Hepatocyte (in vitro differentiated cells): Measurements from ENCODE around the gene KPNA3. TPM values are rescaled to one million over a fixed set of nuclear protein-coding genes. Genes with fewer than 3 reads are reported as not detected.
A peak's percentile ranks its signal among the peaks of the same experiment; 100 is the strongest.

ENCODE experiments used
- DNase-seq: peaks from one replicate; pipeline ENCODE4 v3.0.0-alpha.2; 2016; ENCODE audit warnings: low spot score
- H2AFZ ChIP-seq: fragments of 200-600 bp; sonication (generic); 2 replicates; pipeline ENCODE4 v1.6.0; 2016; ENCODE audit warnings: antibody characterized with exemption, mild to moderate bottlenecking
- H3K27ac ChIP-seq: fragments of 200-600 bp; sonication (generic); 2 replicates; pipeline ENCODE4 v1.5.1; 2016; ENCODE audit warnings: mild to moderate bottlenecking
- H3K27me3 ChIP-seq: fragments of 200-600 bp; sonication (generic); 2 replicates; pipeline ENCODE4 v1.6.1; 2016
- H3K36me3 ChIP-seq: fragments of 200-600 bp; sonication (generic); replicated peaks from 2 replicates; pipeline ENCODE4 v1.5.1; 2016; ENCODE audit warnings: low read depth; ENCODE audit not compliant: insufficient read depth
- H3K4me1 ChIP-seq: fragments of 200-600 bp; sonication (generic); 2 replicates; pipeline ENCODE4 v1.5.1; 2016; ENCODE audit warnings: mild to moderate bottlenecking, moderate library complexity; ENCODE audit not compliant: insufficient read depth
- H3K4me2 ChIP-seq: fragments of 200-600 bp; sonication (generic); 2 replicates; pipeline ENCODE4 v1.6.0; 2016
- H3K4me3 ChIP-seq: fragments of 200-600 bp; sonication (generic); 2 replicates; pipeline ENCODE4 v1.5.1; 2016; ENCODE audit warnings: mild to moderate bottlenecking
- H3K79me2 ChIP-seq: fragments of 200-600 bp; sonication (generic); 2 replicates; pipeline ENCODE4 v1.6.0; 2017; ENCODE audit warnings: mild to moderate bottlenecking
- H3K9me2 ChIP-seq: fragments of 200-600 bp; sonication (generic); replicated peaks from 2 replicates; pipeline ENCODE4 v1.6.0; 2017; ENCODE audit warnings: mild to moderate bottlenecking; ENCODE audit not compliant: insufficient read depth
- H3K9me3 ChIP-seq: fragments of 200-600 bp; sonication (generic); 2 replicates; pipeline ENCODE4 v1.5.1; 2016; ENCODE audit warnings: low read depth, mild to moderate bottlenecking
- H4K20me1 ChIP-seq: fragments of 200-600 bp; sonication (generic); 2 replicates; pipeline ENCODE4 v1.6.0; 2016; ENCODE audit warnings: mild to moderate bottlenecking; ENCODE audit not compliant: insufficient read depth, poor library complexity, severe bottlenecking
- EZH2 ChIP-seq: fragments of 200-600 bp; sonication (generic); IDR thresholded peaks from 2 replicates; pipeline ENCODE4 v1.6.1; 2016; ENCODE audit warnings: antibody characterized with exemption, mild to moderate bottlenecking, borderline replicate concordance
- EZH2phosphoT487 ChIP-seq: fragments of 200-600 bp; sonication (generic); IDR thresholded peaks from one replicate; pipeline ENCODE4 v1.6.1; 2018; ENCODE audit warnings: antibody characterized with exemption, mild to moderate bottlenecking, low read depth, moderate library complexity; ENCODE audit not compliant: unreplicated experiment, severe bottlenecking
- WGBS: methylation state at CpG from one replicate; pipeline ENCODE4 v1.1.6; 2016; ENCODE audit warnings: low lambda C conversion rate; ENCODE audit errors: missing lambda C conversion rate; 5-methylcytosine and 5-hydroxymethylcytosine counted together
- polyA plus RNA-seq: library from polyadenylated mRNA; unstranded; fragments of >200 nt; fragmentation: Nextera tagmentation; extraction: Ambion mirVana; gene quantifications from 2 replicates; pipeline ENCODE4 v1.2.1, GENCODE V29; 2016
- total RNA-seq: library from RNA; depleted of rRNA; stranded (reverse); fragments of >200 nt; gene quantifications from 2 replicates; pipeline ENCODE4 v1.2.3, GENCODE V29; 2014
- TF ChIP-seq, protein P1 (sequence below): fragments of 200-600 bp; sonication (generic); IDR thresholded peaks from 2 replicates; pipeline ENCODE4 v1.5.1; 2016; ENCODE audit warnings: antibody characterized with exemption, mild to moderate bottlenecking; ENCODE audit not compliant: poor library complexity

Gene KPNA3
- total and polyA plus RNA-seq, 2 experiments from 2014 or later = 41.1 to 61.8 TPM

DNA sequence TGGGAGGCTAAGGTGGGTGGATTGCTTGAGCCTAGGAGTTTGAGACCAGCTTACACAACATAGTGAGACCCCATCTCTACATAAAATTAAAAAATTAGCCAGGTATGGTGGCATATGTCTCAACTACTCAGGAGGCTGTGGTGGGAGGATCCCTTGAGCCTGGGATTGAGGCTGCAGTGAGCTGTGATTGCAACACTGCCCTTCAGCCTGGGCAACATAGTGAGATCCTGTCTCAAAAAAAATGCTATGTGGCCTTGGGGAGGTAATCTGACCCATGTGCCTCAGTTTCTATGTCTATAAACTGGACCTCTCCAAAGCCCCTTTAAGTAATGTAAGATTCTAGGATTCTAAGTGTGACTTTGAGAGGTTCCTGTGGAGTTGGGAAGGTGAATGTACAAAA is 139.0 kb downstream of the KPNA3 start:
- TF ChIP-seq EZH2phosphoT487 (no peak), EZH2 (no peak)
- TF ChIP-seq, protein P1, sequence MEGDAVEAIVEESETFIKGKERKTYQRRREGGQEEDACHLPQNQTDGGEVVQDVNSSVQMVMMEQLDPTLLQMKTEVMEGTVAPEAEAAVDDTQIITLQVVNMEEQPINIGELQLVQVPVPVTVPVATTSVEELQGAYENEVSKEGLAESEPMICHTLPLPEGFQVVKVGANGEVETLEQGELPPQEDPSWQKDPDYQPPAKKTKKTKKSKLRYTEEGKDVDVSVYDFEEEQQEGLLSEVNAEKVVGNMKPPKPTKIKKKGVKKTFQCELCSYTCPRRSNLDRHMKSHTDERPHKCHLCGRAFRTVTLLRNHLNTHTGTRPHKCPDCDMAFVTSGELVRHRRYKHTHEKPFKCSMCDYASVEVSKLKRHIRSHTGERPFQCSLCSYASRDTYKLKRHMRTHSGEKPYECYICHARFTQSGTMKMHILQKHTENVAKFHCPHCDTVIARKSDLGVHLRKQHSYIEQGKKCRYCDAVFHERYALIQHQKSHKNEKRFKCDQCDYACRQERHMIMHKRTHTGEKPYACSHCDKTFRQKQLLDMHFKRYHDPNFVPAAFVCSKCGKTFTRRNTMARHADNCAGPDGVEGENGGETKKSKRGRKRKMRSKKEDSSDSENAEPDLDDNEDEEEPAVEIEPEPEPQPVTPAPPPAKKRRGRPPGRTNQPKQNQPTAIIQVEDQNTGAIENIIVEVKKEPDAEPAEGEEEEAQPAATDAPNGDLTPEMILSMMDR = no peak
- no peaks in the 10 kb centered on the region for H3K9me3 ChIP-seq
- no peak overlapping the region for H3K4me3 ChIP-seq
- H3K9me2 ChIP-seq = no peaks in the 10 kb centered on the region
- no peak overlapping the region for H2AFZ ChIP-seq
- no peak overlapping the region for H3K4me2 ChIP-seq
- no peaks in the 10 kb centered on the region for H4K20me1 ChIP-seq
- no peaks in the 10 kb centered on the region for H3K27me3 ChIP-seq
- no peaks in the 10 kb centered on the region for H3K4me1 ChIP-seq
- H3K79me2 ChIP-seq = no peaks in the 10 kb centered on the region
- no peak for DNase-seq
- H3K36me3 ChIP-seq = no peaks in the 10 kb centered on the region
- H3K27ac ChIP-seq = no peak overlapping the region

DNA sequence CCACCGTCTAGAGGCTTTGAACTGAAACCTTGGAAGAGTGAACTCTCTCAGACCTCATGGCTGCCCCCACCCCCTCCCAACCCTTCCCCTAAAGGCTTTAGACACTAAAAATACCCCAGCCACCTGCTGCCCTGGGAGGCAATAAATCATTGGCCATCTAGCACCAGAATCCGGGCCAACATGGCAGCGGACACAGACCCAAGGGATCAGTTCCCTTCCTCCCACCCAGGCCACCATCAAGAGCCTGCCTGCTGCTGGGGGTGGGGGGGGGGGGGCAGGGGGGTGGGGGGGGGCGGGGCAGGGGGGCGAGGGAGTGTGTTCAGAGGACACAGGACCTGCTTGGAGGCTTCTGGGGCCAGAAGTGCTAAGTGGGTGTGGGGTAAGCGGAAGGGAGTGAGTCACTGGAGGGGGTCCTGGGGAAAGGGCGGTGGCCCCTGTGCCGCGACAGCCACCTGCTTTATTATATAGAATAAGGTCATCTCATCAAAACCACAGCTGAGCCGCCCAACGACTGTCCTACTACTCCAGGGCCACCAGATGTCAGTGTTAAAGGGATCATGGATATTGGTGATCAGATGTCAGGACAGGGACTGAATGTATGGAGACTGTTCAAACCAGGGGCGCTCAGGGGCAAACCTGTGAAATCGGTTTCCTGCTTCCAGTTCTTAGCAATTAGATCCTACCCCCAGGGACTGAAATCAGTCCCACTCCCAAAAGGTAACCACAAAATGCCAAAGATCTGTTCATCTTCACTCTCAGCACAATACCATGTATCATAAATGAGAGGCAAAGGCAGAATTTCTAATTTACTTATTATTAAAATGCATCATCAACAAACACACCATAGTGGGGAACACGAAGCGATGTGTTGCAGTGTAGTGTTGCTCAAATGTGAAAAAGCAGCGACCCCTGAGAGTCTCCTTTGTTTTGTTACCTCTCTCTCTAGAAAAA is 139.9 kb downstream of the KPNA3 start:
- Histone ChIP-seq H3K9me2 (no peaks in the 10 kb centered on the region), H3K4me2 (no peak overlapping the region), H3K36me3 (no peaks in the 10 kb centered on the region), H3K4me1 (no peaks in the 10 kb centered on the region), H3K4me3 (no peak overlapping the region), H3K9me3 (no peaks in the 10 kb centered on the region), H2AFZ (no peak overlapping the region), H3K27ac (no peak overlapping the region), H4K20me1 (no peaks in the 10 kb centered on the region), H3K79me2 (no peaks in the 10 kb centered on the region), H3K27me3 (no peaks in the 10 kb centered on the region)
- peak; percentile 49 for DNase-seq
- TF ChIP-seq EZH2phosphoT487 (no peak), EZH2 (no peak)
- TF ChIP-seq, protein P1 = peak; percentile 48
- WGBS = 61% methylated on average over 16 of the region's 16 CpGs

DNA sequence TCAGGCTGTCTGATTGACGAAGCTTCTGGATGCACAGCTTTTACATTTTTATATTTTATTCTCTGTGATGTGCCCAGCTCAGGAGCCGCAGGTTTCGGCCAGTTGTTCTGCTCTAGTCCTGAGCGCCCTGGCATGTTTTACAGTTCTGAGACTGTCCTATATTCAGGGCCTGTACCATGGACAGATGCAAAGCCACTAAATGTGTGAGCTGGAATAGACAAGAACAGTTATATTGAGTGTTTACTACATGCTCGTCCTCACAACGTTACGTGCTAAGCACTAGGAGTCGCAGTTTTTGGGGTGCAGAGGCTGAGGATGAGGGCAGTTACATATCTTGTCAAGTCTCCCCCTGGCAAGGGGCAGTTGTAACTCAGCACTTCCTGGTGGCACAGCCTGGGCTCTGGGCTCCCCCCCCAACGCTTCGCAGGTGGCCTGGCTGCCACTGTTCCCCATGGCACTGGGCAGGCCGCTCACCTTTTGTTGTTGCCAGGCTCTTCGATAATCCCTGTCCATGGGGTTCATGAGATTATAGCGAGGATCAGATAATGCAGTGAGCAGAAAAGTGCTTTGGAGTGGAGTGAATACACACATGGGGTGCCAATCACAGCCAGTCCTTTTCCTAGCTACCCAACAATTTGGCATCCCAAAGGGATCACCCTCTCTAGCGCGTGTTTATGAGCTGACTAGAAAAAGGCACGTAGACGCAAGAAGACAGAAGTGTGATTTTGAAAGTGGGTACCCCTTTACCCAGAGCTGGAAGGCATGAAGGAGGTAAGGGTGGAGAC is 140.7 kb downstream of the KPNA3 start:
- Histone ChIP-seq H3K4me1 (no peaks in the 10 kb centered on the region), H3K4me3 (no peak overlapping the region), H3K36me3 (no peaks in the 10 kb centered on the region), H3K9me2 (no peaks in the 10 kb centered on the region), H3K27me3 (no peaks in the 10 kb centered on the region), H3K79me2 (no peaks in the 10 kb centered on the region), H4K20me1 (no peaks in the 10 kb centered on the region), H3K9me3 (no peaks in the 10 kb centered on the region), H3K27ac (no peak overlapping the region), H2AFZ (no peak overlapping the region), H3K4me2 (no peak overlapping the region)
- no peak for DNase-seq
- 85% methylated on average over 17 of the region's 17 CpGs for WGBS
- no peak for TF ChIP-seq EZH2
- no peak for TF ChIP-seq EZH2phosphoT487
- TF ChIP-seq, protein P1 = no peak
